ENCODE measurements around the gene PRDM5. TPM values are rescaled to one million over a fixed set of nuclear protein-coding genes. Genes with fewer than 3 reads are reported as not detected.

PRDM5 gene
- total RNA-seq: 17.7 and 19.3 TPM in 2 replicates

GRCh38 chr4:120922381-120923206, at the start of gene PRDM5:
Gene PRDM5 (minus strand): TSS chr4:120922726. CDS start chr4:120922608, 118 bp downstream.

Other genes with a start within 250 kb of the PRDM5 start
- gene NDNF, start 149.8 kb upstream of the PRDM5 start, total RNA-seq: 0.18 TPM in 1 of 2 replicates, not detected in the other
- gene TNIP3, start 241.6 kb upstream of the PRDM5 start, total RNA-seq: under 0.01 and 0.28 TPM in 2 replicates